GM21529 (cell line): ENCODE results near the gene TBX20.
"Not testable (repeated sequence)": the region's sequence is repeated elsewhere in the genome, so short reads cannot be mapped to it uniquely, and the experiment has no call there.

ENCODE experiments used
- ATAC-seq: cut with Tn5 transposase; IDR thresholded peaks from one replicate; pipeline ENCODE4 v1.9.1; 2021; ENCODE audit not compliant: unreplicated experiment

TBX20 gene

GRCh38 chr7:35256256-35257175 is 2.6 kb upstream of the TBX20 start:
- no peak for ATAC-seq

- no peak for ATAC-seq
Measured at GRCh38 chr7:35255443-35256255, 1.7 kb upstream of the TBX20 start.

GRCh38 chr7:35254496-35255442 is 869 bp upstream of the TBX20 start:
- ATAC-seq, result no peak

- ATAC-seq, result no peak
Measured at GRCh38 chr7:35253460-35253709, 515 bp downstream of the TBX20 start.

- no peak for ATAC-seq
Measured at GRCh38 chr7:35252612-35253459, 1.1 kb downstream of the TBX20 start.

GRCh38 chr7:35251606-35252310 is 2.1 kb downstream of the TBX20 start:
- ATAC-seq, result no peak

DNA sequence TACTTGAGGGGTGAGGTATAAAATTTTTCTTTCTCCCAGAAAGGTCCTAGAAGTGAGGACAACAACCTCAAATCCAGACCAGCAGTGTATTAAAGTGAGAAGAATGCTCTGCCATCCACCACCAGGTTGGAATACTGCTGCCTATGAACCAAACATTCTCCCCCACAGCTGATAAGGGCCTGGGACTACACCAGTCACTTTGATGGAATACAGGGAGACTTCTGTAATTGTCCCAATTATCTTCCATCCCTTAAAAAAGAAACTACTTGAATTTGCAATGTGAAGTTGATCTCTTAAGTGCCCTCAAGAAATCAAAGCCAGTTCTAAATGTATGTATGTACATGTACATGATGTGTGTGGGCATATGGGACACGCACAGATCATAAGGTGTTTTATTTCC is 3.0 kb downstream of the TBX20 start:
- no peak for ATAC-seq

- no peak for ATAC-seq
Measured at GRCh38 chr7:35250452-35250851, 3.4 kb downstream of the TBX20 start.

- no peak for ATAC-seq
Measured at GRCh38 chr7:35249537-35249907, 4.4 kb downstream of the TBX20 start.

DNA sequence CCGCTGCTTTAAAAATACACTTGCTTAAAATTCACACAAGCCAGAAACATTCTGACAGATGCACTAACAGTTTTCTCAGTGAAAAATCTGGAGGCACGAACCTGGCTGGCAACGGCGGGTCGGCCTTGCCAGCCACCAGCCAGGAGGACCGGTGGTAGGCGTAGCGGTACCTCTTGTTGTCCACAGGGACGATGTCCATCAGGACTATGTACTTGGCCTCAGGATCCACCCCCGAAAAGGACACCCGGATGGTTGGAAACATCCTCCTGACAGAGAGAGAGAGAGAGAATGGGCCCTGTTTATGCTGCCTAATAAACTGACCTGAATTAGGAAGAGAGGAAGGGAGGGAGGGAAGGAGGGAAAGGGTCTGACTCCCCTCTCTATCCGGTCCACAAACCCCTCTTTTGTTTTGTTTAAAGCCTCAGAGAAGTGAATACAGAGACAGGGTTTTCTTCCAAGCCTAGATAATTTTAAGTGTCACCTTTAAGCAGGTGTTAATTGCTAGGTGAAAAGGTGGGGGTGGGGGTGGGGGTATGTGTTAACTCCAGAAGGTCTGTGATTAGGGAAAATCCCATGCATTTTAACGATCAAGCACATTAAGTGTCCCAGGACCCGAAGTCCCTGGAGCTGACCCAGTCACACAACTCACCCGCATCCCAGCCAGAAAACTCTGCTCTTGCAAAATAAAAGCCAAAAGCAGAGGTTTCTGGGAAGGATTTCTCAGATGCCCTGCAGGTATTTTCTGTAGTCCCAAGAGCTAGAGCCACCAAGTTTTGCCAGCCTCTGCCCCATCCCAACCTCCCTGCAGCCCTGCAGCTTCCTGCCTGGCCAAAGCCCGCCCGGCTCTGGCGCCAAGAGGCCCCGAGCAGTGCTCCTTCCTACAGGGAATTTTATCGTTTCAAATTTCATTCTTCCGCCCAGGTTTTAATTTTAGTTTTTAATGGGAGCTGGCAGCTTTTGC is 5.0 kb downstream of the TBX20 start:
- ATAC-seq, result no peak

DNA sequence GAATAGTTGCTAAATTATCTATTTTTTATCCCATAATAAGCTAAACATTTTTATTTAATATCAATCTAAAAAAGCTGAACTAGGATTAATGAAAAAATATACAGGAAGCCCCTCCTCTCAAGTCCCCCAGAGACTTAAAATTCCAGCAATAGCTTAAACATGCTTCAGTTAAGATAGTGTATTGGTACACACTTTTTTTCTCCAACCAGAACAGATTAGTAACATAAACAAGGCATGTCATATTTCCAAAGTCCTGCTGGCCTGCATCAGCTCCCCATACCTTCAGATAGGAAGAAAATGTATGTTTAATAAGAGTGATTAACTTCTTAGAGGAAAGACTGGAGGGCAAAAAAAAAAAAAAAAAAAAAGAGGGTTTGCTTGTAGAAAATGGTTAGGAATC is 7.1 kb downstream of the TBX20 start:
- no peak for ATAC-seq

DNA sequence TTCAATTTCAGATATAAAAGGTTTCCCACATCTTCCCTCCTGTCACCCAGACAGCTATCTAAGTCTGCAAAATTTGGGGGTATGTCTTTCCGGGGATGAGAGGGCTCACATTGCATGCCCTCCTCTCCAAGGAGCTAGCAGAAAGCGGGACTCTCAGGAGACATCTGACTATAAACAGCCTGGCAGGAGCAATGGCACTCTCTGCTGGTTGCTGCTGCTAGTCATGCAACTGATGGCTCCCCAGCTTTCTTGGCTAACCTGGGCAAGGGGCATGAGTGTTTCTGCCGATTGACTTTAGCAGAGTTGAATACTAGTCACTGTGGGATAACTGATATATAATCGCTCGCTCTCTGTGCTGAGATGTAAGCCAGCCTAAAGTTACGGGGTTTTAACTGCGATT is 12.0 kb downstream of the TBX20 start:
- no peak for ATAC-seq

- ATAC-seq, result no peak
Measured at GRCh38 chr7:35241436-35241835, 12.5 kb downstream of the TBX20 start.

DNA sequence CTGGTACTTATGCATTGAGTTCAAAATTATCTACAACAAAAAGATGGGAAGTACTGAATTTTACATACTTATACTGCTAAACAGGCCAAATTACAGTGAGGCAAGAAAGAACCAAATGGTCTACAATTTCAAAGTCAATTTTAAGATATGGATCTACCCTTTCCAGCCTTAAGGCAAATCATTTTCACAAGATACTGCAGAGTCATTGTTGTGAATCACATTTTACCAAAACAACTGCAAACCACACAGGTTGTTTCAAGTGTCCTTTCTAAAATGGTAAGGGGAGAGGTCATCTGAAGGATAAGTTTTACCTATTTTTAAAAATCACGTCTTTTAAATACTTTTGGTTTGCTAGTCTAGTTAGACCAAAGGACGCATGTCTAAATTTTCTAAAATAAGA is 12.9 kb downstream of the TBX20 start:
- ATAC-seq, result not testable (repeated sequence)

DNA sequence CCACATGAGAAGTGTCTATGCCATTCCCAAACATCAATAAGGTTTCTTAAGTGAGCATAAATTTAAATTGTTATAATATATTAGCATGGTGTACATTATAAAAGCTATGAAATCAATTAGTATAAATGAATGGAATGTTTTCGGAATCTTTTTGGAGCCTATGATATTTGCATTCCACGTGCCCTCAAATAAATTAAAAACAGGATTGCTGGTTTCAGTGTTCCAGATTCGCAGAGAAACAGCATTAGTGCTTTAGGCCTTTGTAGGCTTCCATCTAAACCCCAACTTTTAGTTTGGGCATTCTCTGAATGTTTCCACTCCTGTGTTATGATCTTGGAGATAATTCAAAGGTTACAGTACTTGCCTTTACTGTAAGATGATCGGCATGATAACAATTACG is 15.4 kb downstream of the TBX20 start:
- not testable (repeated sequence) for ATAC-seq

- no peak for ATAC-seq
Measured at GRCh38 chr7:35232994-35233393, 20.9 kb downstream of the TBX20 start.

DNA sequence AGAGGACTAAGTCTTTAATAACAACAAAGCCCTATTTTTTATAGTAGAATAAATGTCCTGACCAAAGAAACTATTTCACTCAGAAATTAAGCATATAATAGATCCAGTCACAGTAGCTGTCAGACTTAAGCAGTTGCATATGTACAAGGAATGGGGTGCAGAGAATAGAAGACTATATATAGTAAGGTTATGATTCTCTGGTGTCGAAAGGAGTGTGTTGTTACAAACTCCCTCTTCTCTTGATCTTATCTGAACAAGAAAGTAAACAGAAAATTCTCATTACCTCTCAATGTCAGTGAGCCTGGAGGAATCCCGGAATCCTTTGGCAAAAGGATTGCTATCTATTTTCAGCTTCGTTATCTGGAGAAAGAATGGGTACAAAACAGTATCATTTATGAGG is 22.7 kb downstream of the TBX20 start:
- ATAC-seq, result not testable (repeated sequence)

- not testable (repeated sequence) for ATAC-seq
Measured at GRCh38 chr7:35229116-35229780, 24.7 kb downstream of the TBX20 start.
